Calu3 (cell line): ENCODE measurements around the gene PAX5. TPM values are rescaled to one million over a fixed set of nuclear protein-coding genes. Genes with fewer than 3 reads are reported as not detected.

Experiments
- BruUV-seq: library from RNA; stranded (reverse); fragments of 400-500 nt; replicated peaks from 2 replicates; lab custom pipeline; 2021; lab: Mats Ljungman, UMichigan
- CTCF ChIA-PET: fragments of 300-600 bp; sonication (Branson Sonifier 250); formaldehyde crosslinking; loops from one replicate; lab custom pipeline; 2022; ENCODE audit warnings: antibody characterized with exemption; lab: Charles Lee
- DNase-seq: peaks from one replicate; pipeline ENCODE4 v3.0.0; 2022
- H3K27ac Mint-ChIP-seq: one replicate; pipeline ENCODE4 v1.8.0; 2022; ENCODE audit warnings: mixed read lengths; ENCODE audit not compliant: unreplicated experiment
- H3K27me3 Mint-ChIP-seq: one replicate; pipeline ENCODE4 v1.8.0; 2022; ENCODE audit warnings: mixed read lengths; ENCODE audit not compliant: unreplicated experiment
- H3K36me3 Mint-ChIP-seq: one replicate; pipeline ENCODE4 v1.8.0; 2022; ENCODE audit warnings: mild to moderate bottlenecking, moderate library complexity, mixed read lengths; ENCODE audit not compliant: insufficient read depth, unreplicated experiment
- H3K4me1 Mint-ChIP-seq: one replicate; pipeline ENCODE4 v1.8.0; 2022; ENCODE audit warnings: mild to moderate bottlenecking, low read depth, mixed read lengths; ENCODE audit not compliant: unreplicated experiment
- H3K4me3 Mint-ChIP-seq: one replicate; pipeline ENCODE4 v1.8.0; 2022; ENCODE audit warnings: mild to moderate bottlenecking, low read depth, moderate library complexity, mixed read lengths; ENCODE audit not compliant: unreplicated experiment
- H3K9me3 Mint-ChIP-seq: one replicate; pipeline ENCODE4 v1.8.0; 2022; ENCODE audit warnings: low read depth, mixed read lengths; ENCODE audit not compliant: unreplicated experiment
- CTCF ChIP-seq: fragments of 200-600 bp; IDR thresholded peaks from one replicate; pipeline ENCODE4 v1.8.0; 2022; ENCODE audit warnings: antibody characterized with exemption; ENCODE audit not compliant: unreplicated experiment
- intact Hi-C: fragments of 100-400 bp; cut with micrococcal nuclease; formaldehyde crosslinking; loops from one replicate; pipeline ENCODE4 v1.10.0; 2022; ENCODE audit not compliant: unreplicated experiment
- total RNA-seq: library from RNA; stranded (reverse); gene quantifications from 2 replicates; pipeline ENCODE4 v1.2.3, GENCODE V29; 2022

Gene PAX5
- total RNA-seq, 1 experiment from 2014 or later, result not detected

- no peak for DNase-seq
- Mint-ChIP-seq H3K4me3 (no peak overlapping the region), H3K36me3 (no peaks in the 10 kb centered on the region), H3K27ac (no peak overlapping the region), H3K27me3 (no peaks in the 10 kb centered on the region), H3K4me1 (no peaks in the 10 kb centered on the region), H3K9me3 (no peaks in the 10 kb centered on the region)
- TF ChIP-seq CTCF, result no peak
- no TSS peak for BruUV-seq
- intact Hi-C loops, result no loop called here
- CTCF ChIA-PET, result no interaction called here
Measured at GRCh38 chr9:36937951-36938350, 96.1 kb downstream of the PAX5 start.

- H3K27ac Mint-ChIP-seq, result no peak overlapping the region
- H3K27me3 Mint-ChIP-seq, result no peaks in the 10 kb centered on the region
- DNase-seq, result no peak
- no peaks in the 10 kb centered on the region for H3K36me3 Mint-ChIP-seq
- no peaks in the 10 kb centered on the region for H3K4me1 Mint-ChIP-seq
- CTCF ChIA-PET, result no interaction called here
- H3K9me3 Mint-ChIP-seq, result no peaks in the 10 kb centered on the region
- BruUV-seq, result no TSS peak
- no peak for TF ChIP-seq CTCF
- intact Hi-C loops, result no loop called here
- no peak overlapping the region for H3K4me3 Mint-ChIP-seq
Measured at GRCh38 chr9:36937346-36937745, 96.7 kb downstream of the PAX5 start.

- DNase-seq, result no peak
- no peak overlapping the region for H3K4me3 Mint-ChIP-seq
- no peaks in the 10 kb centered on the region for H3K27me3 Mint-ChIP-seq
- intact Hi-C loops, result no loop called here
- BruUV-seq, result no TSS peak
- no peaks in the 10 kb centered on the region for H3K9me3 Mint-ChIP-seq
- no peaks in the 10 kb centered on the region for H3K4me1 Mint-ChIP-seq
- no peak overlapping the region for H3K27ac Mint-ChIP-seq
- no peaks in the 10 kb centered on the region for H3K36me3 Mint-ChIP-seq
- no peak for TF ChIP-seq CTCF
- CTCF ChIA-PET, result no interaction called here
Measured at GRCh38 chr9:36936498-36936831, 97.6 kb downstream of the PAX5 start.

- no peaks in the 10 kb centered on the region for H3K27me3 Mint-ChIP-seq
- BruUV-seq, result no TSS peak
- intact Hi-C loops, result no loop called here
- no peak for DNase-seq
- no peaks in the 10 kb centered on the region for H3K4me1 Mint-ChIP-seq
- no peaks in the 10 kb centered on the region for H3K9me3 Mint-ChIP-seq
- CTCF ChIA-PET, result no interaction called here
- no peak overlapping the region for H3K4me3 Mint-ChIP-seq
- TF ChIP-seq CTCF, result no peak
- no peaks in the 10 kb centered on the region for H3K36me3 Mint-ChIP-seq
- H3K27ac Mint-ChIP-seq, result no peak overlapping the region
Measured at GRCh38 chr9:36935768-36936497, 98.1 kb downstream of the PAX5 start.
